A549 (cell line): ENCODE data around the gene OPCML.

Experiments
- CHD2 ChIP-seq: fragments of 150-350 bp; IDR thresholded peaks from 2 replicates; pipeline ENCODE4 v1.6.1; 2014; ENCODE audit warnings: low read length; ENCODE audit not compliant: partially characterized antibody
- CTCF ChIP-seq: fragments of >200 bp; sonication (Bioruptor Twin); formaldehyde crosslinking; IDR thresholded peaks from 3 replicates; pipeline ENCODE4 v1.5.1; 2016
- EHF ChIP-seq: fragments of 250-450 bp; sonication (Bioruptor Pico); IDR thresholded peaks from 2 replicates; pipeline ENCODE4 v1.5.0; 2020; ENCODE audit warnings: mild to moderate bottlenecking
- ELK1 ChIP-seq: fragments of 150-350 bp; IDR thresholded peaks from 2 replicates; pipeline ENCODE4 v1.6.1; 2014; ENCODE audit warnings: low read depth, mild to moderate bottlenecking, low read length
- EP300 ChIP-seq, 2 experiments: fragments of >200 bp; sonication (Bioruptor Twin); formaldehyde crosslinking; IDR thresholded peaks; 2 replicates in 1 of 2; 3 replicates in 1 of 2; pipeline ENCODE4 v1.6.1; 2016 to 2017
- JUN ChIP-seq, 2 experiments: fragments of >200 bp; sonication (Bioruptor Twin); formaldehyde crosslinking; IDR thresholded peaks; 2 replicates in 1 of 2; 3 replicates in 1 of 2; pipeline ENCODE4 v1.6.1; 2016 to 2017
- MAX ChIP-seq: IDR thresholded peaks from 2 replicates; pipeline ENCODE4 v1.6.1; 2012
- MAZ ChIP-seq: fragments of 150-350 bp; IDR thresholded peaks from 2 replicates; pipeline ENCODE4 v1.6.1; 2014; ENCODE audit warnings: antibody characterized with exemption, low read depth, low read length, borderline replicate concordance
- POLR2A ChIP-seq: IDR thresholded peaks from 2 replicates; pipeline ENCODE4 v1.6.1; 2012; ENCODE audit warnings: mild to moderate bottlenecking, low read length
- RCOR1 ChIP-seq: fragments of 150-350 bp; IDR thresholded peaks from 2 replicates; pipeline ENCODE4 v1.6.1; 2014; ENCODE audit warnings: antibody characterized with exemption, low read length, low read depth
- REST ChIP-seq: fragments of 200-600 bp; sonication (generic); IDR thresholded peaks from 2 replicates; pipeline ENCODE4 v1.6.1; 2016; ENCODE audit warnings: antibody characterized with exemption, mild to moderate bottlenecking, moderate library complexity
- SMC3 ChIP-seq: fragments of >200 bp; sonication (Bioruptor Twin); formaldehyde crosslinking; IDR thresholded peaks from 3 replicates; pipeline ENCODE4 v1.6.1; 2018; ENCODE audit warnings: inconsistent platforms
- USF2 ChIP-seq: fragments of 450-650 bp; IDR thresholded peaks from 2 replicates; pipeline ENCODE4 v1.6.1; 2014; ENCODE audit warnings: antibody characterized with exemption

GRCh38 chr11:132901638-132902471 is 630.4 kb downstream of the OPCML start:
- no peak for TF ChIP-seq CTCF
- TF ChIP-seq REST = no peak
- no peak for TF ChIP-seq EHF (CRISPR knock-in tag)
- no peak for TF ChIP-seq POLR2A
- no peak for TF ChIP-seq CHD2
- no peak for TF ChIP-seq MAX
- TF ChIP-seq JUN (IDR thresholded peaks at IDR 0.05) = no peak
- no peak for TF ChIP-seq ELK1
- no peak for TF ChIP-seq USF2
- TF ChIP-seq SMC3 = no peak
- TF ChIP-seq MAZ = no peak
- TF ChIP-seq EP300 (IDR thresholded peaks at IDR 0.05) = no peak
- TF ChIP-seq RCOR1 = no peak
